ENCODE results near the gene GTPBP2. TPM values are rescaled to one million over a fixed set of nuclear protein-coding genes. Genes with fewer than 3 reads are reported as not detected.
"Not testable (repeated sequence)": the region's sequence is repeated elsewhere in the genome, so short reads cannot be mapped to it uniquely, and the experiment has no call there.

Gene GTPBP2
- total RNA-seq, 1 donor from 2014 or later, result 81.4 TPM

- H3K27me3 Mint-ChIP-seq, result no peaks in the 10 kb centered on the region
- H3K4me1 Mint-ChIP-seq, result no peaks in the 10 kb centered on the region
- no peaks in the 10 kb centered on the region for H3K36me3 Mint-ChIP-seq (ENCODE audit: low read depth)
- ChIA-PET CTCF (no interaction called here), POLR2A (no interaction called here)
- no peak overlapping the region for H3K4me3 Mint-ChIP-seq
- ATAC-seq (ENCODE audit: low read depth), result no peak
- no peak overlapping the region for H3K27ac Mint-ChIP-seq
- H3K9me3 Mint-ChIP-seq, result no peaks in the 10 kb centered on the region
- intact Hi-C loops (cut with micrococcal nuclease), result no loop called here
- TF ChIP-seq CTCF (IDR thresholded peaks at IDR 0.05), result no peak
- DNase-seq, result no peak
Measured at GRCh38 chr6:43658161-43658560, 29.1 kb upstream of the GTPBP2 start.

GRCh38 chr6:43657221-43657802, 28.2 kb upstream of the GTPBP2 start:
- Mint-ChIP-seq H3K27me3 (no peaks in the 10 kb centered on the region), H3K36me3 (ENCODE audit: low read depth) (no peaks in the 10 kb centered on the region), H3K4me1 (no peaks in the 10 kb centered on the region), H3K9me3 (no peaks in the 10 kb centered on the region), H3K27ac (no peak overlapping the region), H3K4me3 (no peak overlapping the region)
- ChIA-PET POLR2A (no interaction called here), CTCF (interaction anchor here (1.1 kb wide), 1 partner anchor 9 kb away, joined by 3 read pairs; no protein-coding TSS in a partner anchor)
- DNase-seq (no peak), ATAC-seq (ENCODE audit: low read depth) (no peak)
- no peak for TF ChIP-seq CTCF (IDR thresholded peaks at IDR 0.05)
- intact Hi-C loops (cut with micrococcal nuclease), result no loop called here

- DNase-seq; ATAC-seq (ENCODE audit: low read depth); H3K27me3 Mint-ChIP-seq; H3K4me3 Mint-ChIP-seq; H3K4me1 Mint-ChIP-seq; H3K36me3 Mint-ChIP-seq (ENCODE audit: low read depth); H3K9me3 Mint-ChIP-seq; intact Hi-C loops (cut with micrococcal nuclease); H3K27ac Mint-ChIP-seq: not testable (repeated sequence)
- POLR2A ChIA-PET, result interaction anchor here (0.7 kb wide), 1 partner anchor 24 kb away, joined by 3 read pairs; the partner anchor contains the start of gene GTPBP2
- CTCF ChIA-PET, result interaction anchor here (1.4 kb wide), 1 partner anchor 17 kb away, joined by 3 read pairs; no protein-coding TSS in a partner anchor
Measured at GRCh38 chr6:43652822-43653221, 23.8 kb upstream of the GTPBP2 start.

GRCh38 chr6:43648248-43648647, 19.2 kb upstream of the GTPBP2 start:
- Mint-ChIP-seq H3K27ac (no peak overlapping the region), H3K4me3 (no peak overlapping the region), H3K9me3 (no peaks in the 10 kb centered on the region), H3K36me3 (ENCODE audit: low read depth) (no peaks in the 10 kb centered on the region), H3K4me1 (peaks cover 11% of the 10 kb centered on the region), H3K27me3 (no peaks in the 10 kb centered on the region)
- no peak for TF ChIP-seq CTCF (IDR thresholded peaks at IDR 0.05)
- DNase-seq (no peak), ATAC-seq (ENCODE audit: low read depth) (no peak)
- intact Hi-C loops (cut with micrococcal nuclease), result no loop called here
- POLR2A ChIA-PET, result no interaction called here
- CTCF ChIA-PET, result no interaction called here

- ATAC-seq (ENCODE audit: low read depth), result no peak
- intact Hi-C loops (cut with micrococcal nuclease), result no loop called here
- no peak for DNase-seq
- POLR2A ChIA-PET, result no interaction called here
- Mint-ChIP-seq H3K9me3 (no peaks in the 10 kb centered on the region), H3K4me3 (no peak overlapping the region), H3K27ac (no peak overlapping the region), H3K4me1 (peaks cover 11% of the 10 kb centered on the region), H3K27me3 (no peaks in the 10 kb centered on the region), H3K36me3 (ENCODE audit: low read depth) (peaks cover 3% of the 10 kb centered on the region)
- TF ChIP-seq CTCF (IDR thresholded peaks at IDR 0.05), result no peak
- CTCF ChIA-PET, result no interaction called here
Measured at GRCh38 chr6:43647613-43648012, 18.5 kb upstream of the GTPBP2 start.
